PC-3 (cell line): Measurements from ENCODE around the gene FAM216B. TPM values are rescaled to one million over a fixed set of nuclear protein-coding genes. Genes with fewer than 3 reads are reported as not detected.
A peak's percentile ranks its signal among the peaks of the same experiment; 100 is the strongest.

Source experiments
- ATAC-seq: fragments of 200-7000 bp; cut with Tn5 transposase; 2 replicates; pipeline ENCODE4 v1.9.1; 2020; ENCODE audit warnings: mild to moderate bottlenecking, moderate library complexity
- BruUV-seq: library from RNA; stranded (reverse); fragments of 400-500 nt; replicated peaks from 2 replicates; lab custom pipeline; 2021; lab: Mats Ljungman, UMichigan
- CTCF ChIA-PET: fragments of 300-600 bp; sonication (Branson Sonifier 250); formaldehyde crosslinking; loops from one replicate; lab custom pipeline; 2022; ENCODE audit warnings: antibody characterized with exemption; lab: Charles Lee
- POLR2A ChIA-PET: fragments of 300-600 bp; sonication (Branson Sonifier 250); formaldehyde crosslinking; loops from one replicate; lab custom pipeline; 2022; ENCODE audit warnings: antibody characterized with exemption; ENCODE audit not compliant: unreplicated experiment; lab: Charles Lee
- DNase-seq: peaks from one replicate; pipeline ENCODE4 v3.0.0-alpha.2; 2015
- H2AFZ ChIP-seq: fragments of 300-600 bp; sonication (generic); 2 replicates; pipeline ENCODE4 v1.6.0; 2016; ENCODE audit warnings: antibody characterized with exemption, low read length
- H3F3A ChIP-seq: fragments of 300-600 bp; sonication (generic); one replicate; pipeline ENCODE4 v1.6.0; 2017; ENCODE audit warnings: antibody characterized with exemption, low read length, control low read depth, mild to moderate bottlenecking; ENCODE audit not compliant: unreplicated experiment
- H3K27ac ChIP-seq: fragments of 300-600 bp; sonication (generic); 2 replicates; pipeline ENCODE4 v1.5.1; 2016; ENCODE audit warnings: mild to moderate bottlenecking, low read length
- H3K27me3 ChIP-seq: fragments of 300-600 bp; sonication (generic); 2 replicates; pipeline ENCODE4 v1.6.1; 2016; ENCODE audit warnings: low read length, mixed read lengths
- H3K36me3 ChIP-seq: fragments of 300-600 bp; sonication (generic); 2 replicates; pipeline ENCODE4 v1.6.1; 2016; ENCODE audit warnings: low read depth, mixed run types, low read length, mixed read lengths
- H3K4me1 ChIP-seq: fragments of 300-600 bp; sonication (generic); 2 replicates; pipeline ENCODE4 v1.5.1; 2016; ENCODE audit warnings: low read length; ENCODE audit not compliant: insufficient read depth
- H3K4me2 ChIP-seq: fragments of 300-600 bp; sonication (generic); 2 replicates; pipeline ENCODE4 v1.6.0; 2016; ENCODE audit warnings: low read length
- H3K4me3 ChIP-seq: fragments of 300-600 bp; sonication (generic); 2 replicates; pipeline ENCODE4 v1.5.1; 2016; ENCODE audit warnings: mild to moderate bottlenecking, low read length, mixed read lengths
- H3K79me2 ChIP-seq: fragments of 300-600 bp; sonication (generic); 2 replicates; pipeline ENCODE4 v1.6.1; 2017; ENCODE audit warnings: low read length, mixed read lengths
- H3K9ac ChIP-seq: fragments of 300-600 bp; sonication (generic); 2 replicates; pipeline ENCODE4 v1.6.0; 2016; ENCODE audit warnings: mild to moderate bottlenecking, low read length
- H3K9me2 ChIP-seq: fragments of 300-600 bp; sonication (generic); replicated peaks from 2 replicates; pipeline ENCODE4 v1.6.1; 2016; ENCODE audit warnings: mixed run types, low read length, mixed read lengths
- H3K9me3 ChIP-seq: fragments of 300-600 bp; sonication (generic); 2 replicates; pipeline ENCODE4 v1.6.1; 2016; ENCODE audit warnings: low read length, mixed read lengths
- H4K20me1 ChIP-seq: fragments of 300-600 bp; sonication (generic); 2 replicates; pipeline ENCODE4 v1.6.1; 2016; ENCODE audit warnings: low read length, mixed read lengths
- CTCF ChIP-seq: fragments of 300-600 bp; sonication (generic); conservative IDR thresholded peaks from 2 replicates; pipeline ENCODE4 v1.5.1; 2017; ENCODE audit warnings: antibody characterized with exemption, low read depth, mild to moderate bottlenecking, low read length
- EZH2 ChIP-seq: fragments of 300-600 bp; sonication (generic); IDR thresholded peaks from one replicate; pipeline ENCODE4 v1.6.1; 2017; ENCODE audit warnings: antibody characterized with exemption, mild to moderate bottlenecking, low read length; ENCODE audit not compliant: unreplicated experiment
- EZH2phosphoT487 ChIP-seq: fragments of 300-600 bp; sonication (generic); IDR thresholded peaks from 2 replicates; pipeline ENCODE4 v1.6.1; 2018; ENCODE audit warnings: mild to moderate bottlenecking, antibody characterized with exemption, low read length, borderline replicate concordance
- intact Hi-C: fragments of 100-400 bp; cut with micrococcal nuclease; formaldehyde crosslinking; loops from 2 replicates; pipeline ENCODE4 v1.9.0; 2023
- total RNA-seq: library from RNA; depleted of rRNA; stranded (reverse); fragments of >200 nt; gene quantifications from 2 replicates; pipeline ENCODE4 v1.2.3, GENCODE V29; 2014

The FAM216B gene
- total RNA-seq, 1 experiment from 2014 or later: not detected

DNA sequence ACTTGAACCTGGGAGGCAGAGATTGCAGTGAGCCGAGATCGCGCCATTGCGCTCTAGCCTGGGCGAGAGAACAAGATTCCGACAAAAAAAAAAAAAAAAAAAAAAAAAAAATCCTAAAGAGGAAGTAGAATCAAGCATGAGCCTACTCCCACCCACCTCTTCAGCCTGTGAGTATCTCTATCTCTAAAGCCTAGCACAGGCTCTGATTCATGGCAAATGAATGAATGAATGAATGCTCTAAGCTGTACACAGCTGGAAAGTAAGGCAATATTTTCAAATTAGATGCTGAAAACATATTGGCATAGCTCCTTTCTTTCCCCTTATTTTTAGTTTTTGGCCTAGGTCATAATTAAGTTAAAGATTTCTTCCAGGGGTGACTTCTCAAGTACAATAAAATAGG lies 35.7 kb upstream of the FAM216B start:
- H3K9me3 ChIP-seq: no peaks in the 10 kb centered on the region
- no peak overlapping the region for H3K9ac ChIP-seq
- intact Hi-C loops: no loop called here
- no peaks in the 10 kb centered on the region for H3K27me3 ChIP-seq
- POLR2A ChIA-PET: no interaction called here
- H3K4me3 ChIP-seq: no peak overlapping the region
- BruUV-seq: no TSS peak
- ATAC-seq (no peak), DNase-seq (no peak)
- no peaks in the 10 kb centered on the region for H3F3A ChIP-seq
- no peaks in the 10 kb centered on the region for H3K9me2 ChIP-seq
- H3K79me2 ChIP-seq: no peaks in the 10 kb centered on the region
- H3K4me1 ChIP-seq: peaks cover 17% of the 10 kb centered on the region
- H3K27ac ChIP-seq: no peak overlapping the region
- no peak overlapping the region for H3K4me2 ChIP-seq
- no peak overlapping the region for H2AFZ ChIP-seq
- CTCF ChIA-PET: no interaction called here
- H3K36me3 ChIP-seq: no peaks in the 10 kb centered on the region
- H4K20me1 ChIP-seq: no peaks in the 10 kb centered on the region
- TF ChIP-seq EZH2 (no peak), CTCF (no peak), EZH2phosphoT487 (no peak)

DNA sequence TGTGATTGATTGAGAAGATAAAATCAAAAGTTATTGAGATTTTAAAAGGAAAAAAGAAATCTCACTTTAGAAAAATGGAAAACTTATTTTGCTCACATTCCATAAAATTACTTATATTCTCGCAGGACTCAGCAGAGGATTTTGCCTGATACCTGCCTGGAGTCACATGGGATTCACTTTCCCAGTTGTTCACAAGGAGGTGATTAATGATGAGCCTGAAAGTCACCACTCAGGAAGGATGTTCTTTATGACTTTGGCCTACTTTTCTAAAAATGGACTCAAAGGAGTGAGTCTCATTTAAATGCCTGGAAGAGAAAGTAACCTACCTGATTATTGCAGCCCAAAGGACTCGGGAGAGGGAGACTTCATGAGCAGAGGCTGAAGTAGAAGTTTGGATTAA lies 34.5 kb upstream of the FAM216B start:
- no peaks in the 10 kb centered on the region for H3K9me2 ChIP-seq
- no peak for TF ChIP-seq EZH2phosphoT487
- no peak for TF ChIP-seq CTCF
- TF ChIP-seq EZH2: no peak
- H3K79me2 ChIP-seq: no peaks in the 10 kb centered on the region
- no peaks in the 10 kb centered on the region for H4K20me1 ChIP-seq
- no peak overlapping the region for H3K4me2 ChIP-seq
- no peak overlapping the region for H3K4me3 ChIP-seq
- ChIA-PET POLR2A (no interaction called here), CTCF (no interaction called here)
- no peak overlapping the region for H3K9ac ChIP-seq
- H2AFZ ChIP-seq: no peak overlapping the region
- H3K27ac ChIP-seq: peak overlapping the region; percentile 53
- DNase-seq: peak; percentile 6
- H3K9me3 ChIP-seq: no peaks in the 10 kb centered on the region
- no TSS peak for BruUV-seq
- intact Hi-C loops: no loop called here
- ATAC-seq: no peak
- H3K27me3 ChIP-seq: no peaks in the 10 kb centered on the region
- peaks cover 17% of the 10 kb centered on the region for H3K4me1 ChIP-seq
- no peaks in the 10 kb centered on the region for H3F3A ChIP-seq
- H3K36me3 ChIP-seq: no peaks in the 10 kb centered on the region

DNA sequence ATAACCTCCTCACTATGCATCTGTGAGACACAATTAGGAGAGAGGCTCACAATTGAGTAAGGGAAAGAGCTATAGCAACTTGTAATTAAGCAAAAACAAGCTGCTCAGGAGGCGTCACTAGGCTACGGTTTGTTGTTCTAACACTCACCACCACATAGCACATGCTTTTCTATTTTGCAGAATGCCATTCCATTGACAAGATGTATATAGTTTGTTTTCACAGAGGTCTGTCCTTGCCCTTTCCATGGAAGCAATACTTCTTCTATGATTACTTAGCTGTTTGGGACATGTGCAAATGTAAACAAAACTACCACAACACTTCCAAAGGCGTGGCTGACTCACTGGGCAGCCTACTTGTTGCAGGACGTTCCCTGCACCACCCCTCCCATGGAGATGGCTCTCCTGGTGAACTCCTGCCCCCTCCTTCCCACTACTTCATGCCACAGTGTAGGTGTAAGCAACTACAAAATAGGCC lies 33.9 kb upstream of the FAM216B start:
- H3K9ac ChIP-seq: no peak overlapping the region
- H3K27me3 ChIP-seq: no peaks in the 10 kb centered on the region
- H4K20me1 ChIP-seq: no peaks in the 10 kb centered on the region
- DNase-seq (peak; percentile 64), ATAC-seq (peak; percentile 88)
- ChIA-PET POLR2A (no interaction called here), CTCF (no interaction called here)
- no peaks in the 10 kb centered on the region for H3F3A ChIP-seq
- no TSS peak for BruUV-seq
- no peaks in the 10 kb centered on the region for H3K9me2 ChIP-seq
- H3K9me3 ChIP-seq: no peaks in the 10 kb centered on the region
- H3K79me2 ChIP-seq: no peaks in the 10 kb centered on the region
- no peak overlapping the region for H3K4me3 ChIP-seq
- no peak overlapping the region for H2AFZ ChIP-seq
- intact Hi-C loops: no loop called here
- peaks cover 17% of the 10 kb centered on the region for H3K4me1 ChIP-seq
- no peaks in the 10 kb centered on the region for H3K36me3 ChIP-seq
- peak overlapping the region; percentile 53 for H3K27ac ChIP-seq
- TF ChIP-seq EZH2 (no peak), CTCF (no peak), EZH2phosphoT487 (no peak)
- no peak overlapping the region for H3K4me2 ChIP-seq
